ENCODE measurements around the gene SRSF10. TPM values are rescaled to one million over a fixed set of nuclear protein-coding genes. Genes with fewer than 3 reads are reported as not detected.

The SRSF10 gene
- total and polyA plus RNA-seq, 9 of the 15 experiments (the other 6 are each of a cell fraction or from before 2014, with no cell fraction given) = 154 to 264 (median 205) TPM

DNA sequence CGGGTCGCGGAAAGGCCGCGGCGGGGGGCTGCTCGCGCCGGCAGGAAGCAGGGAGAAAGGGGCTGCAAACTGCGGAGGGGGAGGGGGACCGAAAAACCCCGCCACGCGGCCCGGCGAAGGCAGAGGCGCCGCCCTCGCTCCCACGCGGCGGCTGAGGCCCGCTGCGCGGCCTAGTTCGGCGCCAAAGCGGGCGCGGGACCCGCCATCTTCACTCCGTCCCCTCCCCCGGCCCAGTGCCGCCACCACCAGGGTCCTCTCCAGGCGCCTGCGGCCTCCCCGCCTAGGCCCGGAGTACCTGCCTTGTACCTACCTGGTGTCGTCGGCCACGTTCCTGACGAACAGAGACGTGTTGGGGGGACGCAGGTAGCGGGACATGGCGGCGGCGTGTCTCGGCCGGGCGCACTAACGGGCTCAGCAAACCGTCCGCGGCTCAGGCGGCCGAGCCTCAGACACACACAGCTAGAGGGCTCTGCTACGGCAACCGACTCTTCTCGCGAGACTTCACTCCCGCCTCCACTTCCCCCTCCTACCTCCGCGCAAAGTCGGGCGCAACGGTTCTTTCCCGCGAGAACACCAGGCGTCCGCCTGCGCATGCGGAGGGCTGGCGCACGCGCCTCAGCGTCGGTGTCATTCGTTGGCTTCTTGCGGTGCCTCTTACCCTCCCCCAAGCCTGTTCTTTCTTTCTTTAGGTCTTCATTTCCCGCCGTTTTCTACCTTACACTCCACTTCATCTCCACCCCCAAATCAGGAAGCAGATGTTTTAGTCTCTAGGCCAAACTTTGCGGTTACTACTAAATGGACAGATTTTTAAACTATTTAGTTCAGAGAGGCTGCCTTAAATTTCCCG, at the start of gene SRSF10 (continued):
- TF ChIP-seq ZNF175 (CRISPR knock-in tag; IDR thresholded peaks at IDR 0.05; ENCODE audit: low read depth) (0 out of 2 replicates have a peak, but pooled peaks have one; percentile 59), CTCFL (IDR thresholded peaks at IDR 0.05; ENCODE audit: borderline replicate concordance, insufficient read depth, low read depth, low read length, poor library complexity, severe bottlenecking) (peak; percentile 96), FOXM1 (IDR thresholded peaks at IDR 0.05; ENCODE audit: low read depth) (no peak; the same call in none of the 2 replicates), FOXM1 (CRISPR knock-in tag; IDR thresholded peaks at IDR 0.05; ENCODE audit: low read depth) (peak; percentile 87), ZBTB2 (IDR thresholded peaks at IDR 0.05) (peak; percentile 100), PKNOX1 (IDR thresholded peaks at IDR 0.05) (peak; percentile 51; the same call in 1 of the 2 replicates), MAFF (IDR thresholded peaks at IDR 0.05; ENCODE audit: low read length) (no peak; the same call in 1 of the 2 replicates), HNRNPL (IDR thresholded peaks at IDR 0.05; ENCODE audit: low read depth, low read length) (peak; percentile 86), POLR2AphosphoS5 (IDR thresholded peaks at IDR 0.05; ENCODE audit: control insufficient read depth, insufficient read depth, low read depth, low read length) (peak; percentile 96), RBFOX2 (IDR thresholded peaks at IDR 0.05; ENCODE audit: low read depth, low read length) (peak; percentile 100), RBM22 (IDR thresholded peaks at IDR 0.05; ENCODE audit: low read depth, low read length, poor library complexity, severe bottlenecking) (peak; percentile 95), PHF21A (IDR thresholded peaks at IDR 0.05; ENCODE audit: borderline replicate concordance, low read depth) (peak; percentile 63; the same call in 1 of the 2 replicates), CREM (IDR thresholded peaks at IDR 0.05; ENCODE audit: low read depth) (peak; percentile 86), ZBTB43 (CRISPR knock-in tag; IDR thresholded peaks at IDR 0.05) (peak; percentile 78; the same call in 1 of the 2 replicates)
- TF ChIP-seq, protein P1, sequence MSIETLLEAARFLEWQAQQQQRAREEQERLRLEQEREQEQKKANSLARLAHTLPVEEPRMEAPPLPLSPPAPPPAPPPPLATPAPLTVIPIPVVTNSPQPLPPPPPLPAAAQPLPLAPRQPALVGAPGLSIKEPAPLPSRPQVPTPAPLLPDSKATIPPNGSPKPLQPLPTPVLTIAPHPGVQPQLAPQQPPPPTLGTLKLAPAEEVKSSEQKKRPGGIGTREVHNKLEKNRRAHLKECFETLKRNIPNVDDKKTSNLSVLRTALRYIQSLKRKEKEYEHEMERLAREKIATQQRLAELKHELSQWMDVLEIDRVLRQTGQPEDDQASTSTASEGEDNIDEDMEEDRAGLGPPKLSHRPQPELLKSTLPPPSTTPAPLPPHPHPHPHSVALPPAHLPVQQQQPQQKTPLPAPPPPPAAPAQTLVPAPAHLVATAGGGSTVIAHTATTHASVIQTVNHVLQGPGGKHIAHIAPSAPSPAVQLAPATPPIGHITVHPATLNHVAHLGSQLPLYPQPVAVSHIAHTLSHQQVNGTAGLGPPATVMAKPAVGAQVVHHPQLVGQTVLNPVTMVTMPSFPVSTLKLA (conservative IDR thresholded peaks at IDR 0.05) = peak; percentile 87 to 94
- TF ChIP-seq, protein P2, sequence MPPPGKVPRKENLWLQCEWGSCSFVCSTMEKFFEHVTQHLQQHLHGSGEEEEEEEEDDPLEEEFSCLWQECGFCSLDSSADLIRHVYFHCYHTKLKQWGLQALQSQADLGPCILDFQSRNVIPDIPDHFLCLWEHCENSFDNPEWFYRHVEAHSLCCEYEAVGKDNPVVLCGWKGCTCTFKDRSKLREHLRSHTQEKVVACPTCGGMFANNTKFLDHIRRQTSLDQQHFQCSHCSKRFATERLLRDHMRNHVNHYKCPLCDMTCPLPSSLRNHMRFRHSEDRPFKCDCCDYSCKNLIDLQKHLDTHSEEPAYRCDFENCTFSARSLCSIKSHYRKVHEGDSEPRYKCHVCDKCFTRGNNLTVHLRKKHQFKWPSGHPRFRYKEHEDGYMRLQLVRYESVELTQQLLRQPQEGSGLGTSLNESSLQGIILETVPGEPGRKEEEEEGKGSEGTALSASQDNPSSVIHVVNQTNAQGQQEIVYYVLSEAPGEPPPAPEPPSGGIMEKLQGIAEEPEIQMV (tag; conservative IDR thresholded peaks at IDR 0.05; ENCODE audit: low read depth) = 0 out of 2 replicates have a peak, but pooled peaks have one; percentile 27

All from K562 (cell line).